ENCODE measurements around the gene KLRK1. TPM values are rescaled to one million over a fixed set of nuclear protein-coding genes. Genes with fewer than 3 reads are reported as not detected.
A peak's percentile ranks its signal among the peaks of the same experiment; 100 is the strongest.
"Not testable (repeated sequence)": the region's sequence is repeated elsewhere in the genome, so short reads cannot be mapped to it uniquely, and the experiment has no call there.

The KLRK1 gene
- 0.95 TPM for total RNA-seq (2021; ENCODE audit: unreplicated experiment)
- polyA plus RNA-seq (2012; ENCODE audit: insufficient read length), result 1.1 TPM
- percentile 45 among the genes with signal in this experiment for Bru-seq, nascent RNA
- percentile 62 among the genes with signal in this experiment for BruChase-seq, experiment 1, labeled RNA remaining after a 2-hour chase
- percentile 59 among the genes with signal in this experiment for BruChase-seq, experiment 2, labeled RNA remaining after a 6-hour chase
- long read RNA-seq, result 0 reads

DNA sequence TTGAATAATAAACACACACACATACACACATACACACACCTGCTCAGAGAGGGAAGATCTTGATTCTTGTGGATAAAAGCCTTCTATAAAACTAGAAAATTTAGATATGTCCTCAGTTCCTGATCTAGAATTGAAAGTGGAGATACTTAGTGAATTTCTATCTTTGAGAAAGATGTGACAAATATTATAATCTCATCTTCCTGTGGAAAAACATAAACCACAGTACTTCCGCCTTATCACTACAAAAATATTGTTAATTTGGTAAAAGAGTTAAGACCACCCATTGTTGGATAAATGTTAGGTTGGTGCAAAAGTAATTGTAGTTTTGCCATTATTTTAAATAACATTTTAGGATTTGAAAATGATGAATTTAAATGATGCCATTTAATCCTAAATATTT is at the start of gene KLRK1:
TSS of gene KLRK1 (minus strand) at position 138 of the 400 bp plus-strand sequence. CDS start 1,231 bp downstream, outside the sequence.
- in situ Hi-C loops (cut with HindIII; ENCODE audit: low pct_unique_long_range_greater_than_20kb, low sequenced_read_pairs) (no loop called here), intact Hi-C loops (cut with micrococcal nuclease; ENCODE audit: unreplicated experiment) (no loop called here)
- CTCF ChIA-PET, result no interaction called here
- no peak within 1 kb of the TSS for H3K4me3 ChIP-seq (ENCODE audit: low read depth in 2 of 2, low read length in 2 of 2)
- H3K9me3 ChIP-seq (ENCODE audit: control insufficient read depth, insufficient read depth, low read depth, low read length), result no peaks in the 10 kb centered on the region
- ATAC-seq (no peak), DNase-seq (ENCODE audit: low read depth, low spot score) (no peak)
- H3K27me3 ChIP-seq (ENCODE audit: control insufficient read depth, insufficient read depth, low read length), result no peaks in the 10 kb centered on the region
- TF ChIP-seq POLR2AphosphoS5 (IDR thresholded peaks at IDR 0.05; ENCODE audit: low read depth, low read length) (no peak), TCF7L2 (IDR thresholded peaks at IDR 0.05; ENCODE audit: low read depth, low read length) (no peak), SIN3A (IDR thresholded peaks at IDR 0.05; ENCODE audit: borderline replicate concordance, insufficient read depth, low read depth, low read length) (no peak)
- TF ChIP-seq, protein P1, sequence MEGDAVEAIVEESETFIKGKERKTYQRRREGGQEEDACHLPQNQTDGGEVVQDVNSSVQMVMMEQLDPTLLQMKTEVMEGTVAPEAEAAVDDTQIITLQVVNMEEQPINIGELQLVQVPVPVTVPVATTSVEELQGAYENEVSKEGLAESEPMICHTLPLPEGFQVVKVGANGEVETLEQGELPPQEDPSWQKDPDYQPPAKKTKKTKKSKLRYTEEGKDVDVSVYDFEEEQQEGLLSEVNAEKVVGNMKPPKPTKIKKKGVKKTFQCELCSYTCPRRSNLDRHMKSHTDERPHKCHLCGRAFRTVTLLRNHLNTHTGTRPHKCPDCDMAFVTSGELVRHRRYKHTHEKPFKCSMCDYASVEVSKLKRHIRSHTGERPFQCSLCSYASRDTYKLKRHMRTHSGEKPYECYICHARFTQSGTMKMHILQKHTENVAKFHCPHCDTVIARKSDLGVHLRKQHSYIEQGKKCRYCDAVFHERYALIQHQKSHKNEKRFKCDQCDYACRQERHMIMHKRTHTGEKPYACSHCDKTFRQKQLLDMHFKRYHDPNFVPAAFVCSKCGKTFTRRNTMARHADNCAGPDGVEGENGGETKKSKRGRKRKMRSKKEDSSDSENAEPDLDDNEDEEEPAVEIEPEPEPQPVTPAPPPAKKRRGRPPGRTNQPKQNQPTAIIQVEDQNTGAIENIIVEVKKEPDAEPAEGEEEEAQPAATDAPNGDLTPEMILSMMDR (IDR thresholded peaks at IDR 0.05), result no peak
- TF ChIP-seq, protein P2, sequence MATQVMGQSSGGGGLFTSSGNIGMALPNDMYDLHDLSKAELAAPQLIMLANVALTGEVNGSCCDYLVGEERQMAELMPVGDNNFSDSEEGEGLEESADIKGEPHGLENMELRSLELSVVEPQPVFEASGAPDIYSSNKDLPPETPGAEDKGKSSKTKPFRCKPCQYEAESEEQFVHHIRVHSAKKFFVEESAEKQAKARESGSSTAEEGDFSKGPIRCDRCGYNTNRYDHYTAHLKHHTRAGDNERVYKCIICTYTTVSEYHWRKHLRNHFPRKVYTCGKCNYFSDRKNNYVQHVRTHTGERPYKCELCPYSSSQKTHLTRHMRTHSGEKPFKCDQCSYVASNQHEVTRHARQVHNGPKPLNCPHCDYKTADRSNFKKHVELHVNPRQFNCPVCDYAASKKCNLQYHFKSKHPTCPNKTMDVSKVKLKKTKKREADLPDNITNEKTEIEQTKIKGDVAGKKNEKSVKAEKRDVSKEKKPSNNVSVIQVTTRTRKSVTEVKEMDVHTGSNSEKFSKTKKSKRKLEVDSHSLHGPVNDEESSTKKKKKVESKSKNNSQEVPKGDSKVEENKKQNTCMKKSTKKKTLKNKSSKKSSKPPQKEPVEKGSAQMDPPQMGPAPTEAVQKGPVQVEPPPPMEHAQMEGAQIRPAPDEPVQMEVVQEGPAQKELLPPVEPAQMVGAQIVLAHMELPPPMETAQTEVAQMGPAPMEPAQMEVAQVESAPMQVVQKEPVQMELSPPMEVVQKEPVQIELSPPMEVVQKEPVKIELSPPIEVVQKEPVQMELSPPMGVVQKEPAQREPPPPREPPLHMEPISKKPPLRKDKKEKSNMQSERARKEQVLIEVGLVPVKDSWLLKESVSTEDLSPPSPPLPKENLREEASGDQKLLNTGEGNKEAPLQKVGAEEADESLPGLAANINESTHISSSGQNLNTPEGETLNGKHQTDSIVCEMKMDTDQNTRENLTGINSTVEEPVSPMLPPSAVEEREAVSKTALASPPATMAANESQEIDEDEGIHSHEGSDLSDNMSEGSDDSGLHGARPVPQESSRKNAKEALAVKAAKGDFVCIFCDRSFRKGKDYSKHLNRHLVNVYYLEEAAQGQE (IDR thresholded peaks at IDR 0.05; ENCODE audit: insufficient read depth in 1 of 2, low read depth in 2 of 2, low read length in 1 of 2), result no peak
- H3K4me1 ChIP-seq (ENCODE audit: control insufficient read depth, insufficient read depth, low read length), result peaks cover 29% of the 10 kb centered on the region
- H3K27ac ChIP-seq (ENCODE audit: low read length), result peak within 1 kb of the TSS; percentile 96; the same call in 1 of the 2 replicates
- BruUV-seq (replicated peaks), result no TSS peak
- POLR2A ChIA-PET, result no interaction called here
- H3K36me3 ChIP-seq (ENCODE audit: control insufficient read depth, insufficient read depth, low read length), result no peaks in the 10 kb centered on the region

DNA sequence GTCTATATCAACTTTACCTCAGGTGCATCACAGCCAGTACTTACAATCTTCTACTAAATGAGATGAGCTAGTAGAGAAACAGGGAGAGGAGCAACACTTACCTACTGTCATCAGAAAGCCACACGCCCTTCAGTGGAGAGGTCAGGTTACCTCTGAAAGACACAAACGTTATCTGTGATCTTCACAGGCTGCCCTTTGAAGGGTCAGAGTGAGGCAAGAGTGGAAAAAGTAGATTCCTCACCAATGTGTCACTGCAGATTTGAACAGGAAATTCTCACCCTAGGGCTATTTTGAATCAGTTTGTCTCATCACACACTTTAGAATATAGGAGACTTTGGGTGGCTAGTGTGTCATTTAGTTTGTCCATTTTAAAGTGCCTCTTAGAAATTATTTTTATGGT is 47.8 kb upstream of the KLRK1 start:
- H3K27ac ChIP-seq (ENCODE audit: low read length); intact Hi-C loops (cut with micrococcal nuclease; ENCODE audit: unreplicated experiment); H3K36me3 ChIP-seq (ENCODE audit: control insufficient read depth, insufficient read depth, low read length); in situ Hi-C loops (cut with HindIII; ENCODE audit: low pct_unique_long_range_greater_than_20kb, low sequenced_read_pairs); BruUV-seq (replicated peaks); H3K4me3 ChIP-seq (ENCODE audit: low read depth in 2 of 2, low read length in 2 of 2); ATAC-seq; H3K27me3 ChIP-seq (ENCODE audit: control insufficient read depth, insufficient read depth, low read length); H3K9me3 ChIP-seq (ENCODE audit: control insufficient read depth, insufficient read depth, low read depth, low read length); POLR2A ChIA-PET; DNase-seq (ENCODE audit: low read depth, low spot score); H3K4me1 ChIP-seq (ENCODE audit: control insufficient read depth, insufficient read depth, low read length); CTCF ChIA-PET: not testable (repeated sequence)

DNA sequence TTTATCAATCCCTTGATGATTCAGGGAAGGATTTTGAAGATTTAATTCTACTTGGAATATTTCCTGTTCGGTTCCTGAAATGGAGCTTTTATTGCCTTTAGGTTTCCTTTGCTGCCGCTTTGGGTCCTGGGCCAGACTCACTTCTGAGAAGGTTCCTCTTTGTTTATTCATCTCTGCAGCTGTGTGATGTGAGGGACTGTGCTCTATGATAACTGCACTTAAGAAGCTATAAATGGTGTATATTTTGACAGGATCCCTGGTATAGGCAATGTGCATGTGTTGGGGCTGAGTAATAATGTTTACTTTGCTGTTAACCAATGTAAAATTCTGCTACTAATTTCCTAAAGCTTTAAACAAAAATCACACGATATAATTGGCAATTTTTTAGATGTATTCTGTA is 46.0 kb upstream of the KLRK1 start, which contains the start of gene KLRC2:
TSS of gene KLRC2 (minus strand) at position 195 of the 400 bp plus-strand sequence. CDS start at position 171, 24 bp downstream.
- POLR2A ChIA-PET; H3K4me1 ChIP-seq (ENCODE audit: control insufficient read depth, insufficient read depth, low read length): not testable (repeated sequence)

DNA sequence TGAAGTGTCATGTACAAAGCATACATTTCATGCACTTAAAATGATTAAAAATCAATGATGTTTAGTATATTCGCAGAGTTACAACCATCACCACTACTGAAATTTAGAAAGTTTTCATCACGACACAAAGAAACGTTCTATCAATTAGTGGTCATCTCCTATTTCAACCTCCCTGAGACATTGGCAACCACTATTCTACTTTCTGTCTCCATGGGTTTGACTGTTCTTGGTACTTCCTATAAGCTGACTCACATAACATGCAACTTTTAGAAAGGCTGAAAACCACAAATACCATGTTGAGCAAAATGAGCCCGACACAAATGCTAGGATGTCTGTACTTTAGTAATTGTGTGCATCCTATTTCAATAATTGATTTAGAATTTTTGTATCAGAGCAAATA is 40.8 kb upstream of the KLRK1 start:
- H3K27me3 ChIP-seq (ENCODE audit: control insufficient read depth, insufficient read depth, low read length); BruUV-seq (replicated peaks); DNase-seq (ENCODE audit: low read depth, low spot score); H3K36me3 ChIP-seq (ENCODE audit: control insufficient read depth, insufficient read depth, low read length); H3K4me1 ChIP-seq (ENCODE audit: control insufficient read depth, insufficient read depth, low read length); CTCF ChIA-PET; in situ Hi-C loops (cut with HindIII; ENCODE audit: low pct_unique_long_range_greater_than_20kb, low sequenced_read_pairs); H3K4me3 ChIP-seq (ENCODE audit: low read depth in 2 of 2, low read length in 2 of 2); POLR2A ChIA-PET; ATAC-seq; intact Hi-C loops (cut with micrococcal nuclease; ENCODE audit: unreplicated experiment); H3K27ac ChIP-seq (ENCODE audit: low read length); H3K9me3 ChIP-seq (ENCODE audit: control insufficient read depth, insufficient read depth, low read depth, low read length): not testable (repeated sequence)

More for the DNA sequence above, 46.0 kb upstream of the KLRK1 start, which contains the start of gene KLRC2:
- CTCF ChIA-PET; H3K27me3 ChIP-seq (ENCODE audit: control insufficient read depth, insufficient read depth, low read length); BruUV-seq (replicated peaks); in situ Hi-C loops (cut with HindIII; ENCODE audit: low pct_unique_long_range_greater_than_20kb, low sequenced_read_pairs); DNase-seq (ENCODE audit: low read depth, low spot score); H3K4me3 ChIP-seq (ENCODE audit: low read depth in 2 of 2, low read length in 2 of 2); H3K36me3 ChIP-seq (ENCODE audit: control insufficient read depth, insufficient read depth, low read length); H3K9me3 ChIP-seq (ENCODE audit: control insufficient read depth, insufficient read depth, low read depth, low read length); intact Hi-C loops (cut with micrococcal nuclease; ENCODE audit: unreplicated experiment); H3K27ac ChIP-seq (ENCODE audit: low read length); ATAC-seq: not testable (repeated sequence)

DNA sequence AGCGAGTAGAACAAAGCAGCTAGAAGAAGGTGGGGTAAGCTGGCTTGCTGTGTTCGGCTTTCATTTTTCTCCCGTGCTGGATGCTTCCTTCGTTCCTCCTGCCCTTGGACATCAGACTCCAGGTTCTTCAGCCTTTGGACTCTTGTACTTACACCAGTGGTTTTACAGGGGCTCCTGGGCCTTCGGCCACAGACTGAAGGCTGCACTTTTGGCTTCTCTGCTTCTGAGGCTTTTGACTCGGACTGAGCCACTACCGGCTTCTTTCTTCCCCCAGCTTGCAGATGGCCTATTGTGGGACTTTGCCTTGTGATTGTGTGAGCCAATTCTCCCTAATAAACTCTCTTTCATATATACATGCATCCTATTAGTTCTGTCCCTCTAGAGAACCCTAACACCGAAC is 36.1 kb upstream of the KLRK1 start:
- peak; percentile 32; the same call in 1 of the 2 replicates for ATAC-seq
- CTCF ChIA-PET; BruUV-seq (replicated peaks); H3K36me3 ChIP-seq (ENCODE audit: control insufficient read depth, insufficient read depth, low read length); H3K27me3 ChIP-seq (ENCODE audit: control insufficient read depth, insufficient read depth, low read length); H3K4me1 ChIP-seq (ENCODE audit: control insufficient read depth, insufficient read depth, low read length); DNase-seq (ENCODE audit: low read depth, low spot score); in situ Hi-C loops (cut with HindIII; ENCODE audit: low pct_unique_long_range_greater_than_20kb, low sequenced_read_pairs); intact Hi-C loops (cut with micrococcal nuclease; ENCODE audit: unreplicated experiment); H3K9me3 ChIP-seq (ENCODE audit: control insufficient read depth, insufficient read depth, low read depth, low read length); POLR2A ChIA-PET: not testable (repeated sequence)
- peak overlapping the region; percentile 18 to 44 for H3K4me3 ChIP-seq (ENCODE audit: low read depth in 2 of 2, low read length in 2 of 2)
- H3K27ac ChIP-seq (ENCODE audit: low read length), result peak overlapping the region; percentile 84
